Measurements from ENCODE around the gene MVK.

Gene MVK

GRCh38 chr12:109637348-109637747, 63.8 kb downstream of the MVK start:
- DNase-seq: no peak

- no peak for DNase-seq
Observed at GRCh38 chr12:109637996-109638395, 64.4 kb downstream of the MVK start.

- DNase-seq: no peak
Observed at GRCh38 chr12:109638735-109639134, 65.1 kb downstream of the MVK start.

- DNase-seq: no peak
Observed at GRCh38 chr12:109639151-109639872, 65.7 kb downstream of the MVK start.

GRCh38 chr12:109640961-109641360, 67.4 kb downstream of the MVK start:
- DNase-seq: no peak

- DNase-seq: no peak
Observed at GRCh38 chr12:109641422-109641821, 67.8 kb downstream of the MVK start.

- DNase-seq: no peak
Observed at GRCh38 chr12:109642506-109643132, 69.0 kb downstream of the MVK start.

GRCh38 chr12:109645194-109645593, 71.6 kb downstream of the MVK start:
- no peak for DNase-seq

- DNase-seq: no peak
Observed at GRCh38 chr12:109645708-109646107, 72.1 kb downstream of the MVK start.
